Liver (tissue), 3 donors: ENCODE measurements around the gene RIT1.

Experiments used
- FOXA1 ChIP-seq: IDR thresholded peaks from 2 replicates; pipeline ENCODE4 v1.6.1; 2016; ENCODE audit warnings: antibody characterized with exemption
- GABPA ChIP-seq, 2 donors: IDR thresholded peaks in 1 of 2; conservative IDR thresholded peaks in 1 of 2; 2 replicates each; pipeline ENCODE4 v1.6.1; 2016; ENCODE audit warnings: antibody characterized with exemption in 2 of 2, mild to moderate bottlenecking in 1 of 2, moderate library complexity in 1 of 2
- JUND ChIP-seq, 2 donors: IDR thresholded peaks; 2 replicates each; pipeline ENCODE4 v1.6.1; 2016; ENCODE audit warnings: antibody characterized with exemption in 2 of 2
- NR2F2 ChIP-seq: IDR thresholded peaks from 2 replicates; pipeline ENCODE4 v1.6.1; 2016; ENCODE audit warnings: antibody characterized with exemption
- RAD21 ChIP-seq, 2 donors: IDR thresholded peaks; 2 replicates each; pipeline ENCODE4 v1.6.1; 2016; ENCODE audit warnings: antibody characterized with exemption in 2 of 2, mild to moderate bottlenecking in 2 of 2
- TAF1 ChIP-seq: conservative IDR thresholded peaks from 2 replicates; pipeline ENCODE4 v1.6.1; 2016; ENCODE audit warnings: antibody characterized with exemption, mild to moderate bottlenecking
- YY1 ChIP-seq: IDR thresholded peaks from 2 replicates; pipeline ENCODE4 v1.6.1; 2016; ENCODE audit warnings: antibody characterized with exemption, mild to moderate bottlenecking
- TF ChIP-seq, protein P1 (sequence below): fragments of 150-350 bp; IDR thresholded peaks from 2 replicates; pipeline ENCODE4 v1.5.1; 2017; ENCODE audit warnings: improper control_type of control experiment, low read depth, low read length; ENCODE audit not compliant: missing input control
- TF ChIP-seq, protein P2 (sequence below): IDR thresholded peaks from 2 replicates; pipeline ENCODE4 v1.6.1; 2016; ENCODE audit warnings: antibody characterized with exemption, mild to moderate bottlenecking
- TF ChIP-seq, protein P3 (sequence below): IDR thresholded peaks from 2 replicates; pipeline ENCODE4 v1.6.1; 2016; ENCODE audit warnings: antibody characterized with exemption
- donor health status: healthy.
- donor health status: healthy.

DNA sequence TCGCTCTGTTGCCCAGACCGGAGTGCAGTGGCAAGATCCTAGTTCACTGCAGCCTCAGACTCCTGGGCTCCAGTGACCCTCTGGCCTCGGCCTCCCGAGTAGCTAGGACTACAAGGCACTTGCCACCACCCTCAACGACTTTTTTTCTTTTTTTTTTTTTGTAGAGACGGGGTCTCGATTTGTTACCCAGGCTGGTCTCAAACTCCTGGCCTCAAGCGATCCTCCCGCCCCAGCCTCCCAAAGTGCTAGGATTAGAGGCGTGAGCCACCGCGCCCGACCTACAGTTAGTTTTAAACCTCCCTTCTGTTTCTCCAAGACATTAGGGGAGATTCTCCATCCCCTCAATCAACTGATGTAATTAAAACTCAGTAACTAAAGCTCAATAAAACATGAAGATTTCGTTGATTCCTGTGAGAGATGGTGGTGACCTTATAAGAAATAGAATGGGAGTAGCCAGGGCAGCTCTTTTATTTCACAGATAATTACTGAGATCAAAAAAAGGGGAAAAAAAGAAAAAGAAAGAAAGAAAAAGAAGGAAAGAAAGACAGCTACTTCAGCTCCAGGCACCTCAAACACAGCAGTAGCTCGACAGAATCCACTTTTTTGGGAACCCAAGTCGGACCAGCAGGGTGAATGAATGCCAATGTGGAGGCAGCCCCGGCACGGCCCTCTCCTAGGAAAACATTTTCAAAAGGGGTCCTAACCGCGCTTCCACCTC, 54.7 kb downstream of the RIT1 start:
- TF ChIP-seq, protein P1, sequence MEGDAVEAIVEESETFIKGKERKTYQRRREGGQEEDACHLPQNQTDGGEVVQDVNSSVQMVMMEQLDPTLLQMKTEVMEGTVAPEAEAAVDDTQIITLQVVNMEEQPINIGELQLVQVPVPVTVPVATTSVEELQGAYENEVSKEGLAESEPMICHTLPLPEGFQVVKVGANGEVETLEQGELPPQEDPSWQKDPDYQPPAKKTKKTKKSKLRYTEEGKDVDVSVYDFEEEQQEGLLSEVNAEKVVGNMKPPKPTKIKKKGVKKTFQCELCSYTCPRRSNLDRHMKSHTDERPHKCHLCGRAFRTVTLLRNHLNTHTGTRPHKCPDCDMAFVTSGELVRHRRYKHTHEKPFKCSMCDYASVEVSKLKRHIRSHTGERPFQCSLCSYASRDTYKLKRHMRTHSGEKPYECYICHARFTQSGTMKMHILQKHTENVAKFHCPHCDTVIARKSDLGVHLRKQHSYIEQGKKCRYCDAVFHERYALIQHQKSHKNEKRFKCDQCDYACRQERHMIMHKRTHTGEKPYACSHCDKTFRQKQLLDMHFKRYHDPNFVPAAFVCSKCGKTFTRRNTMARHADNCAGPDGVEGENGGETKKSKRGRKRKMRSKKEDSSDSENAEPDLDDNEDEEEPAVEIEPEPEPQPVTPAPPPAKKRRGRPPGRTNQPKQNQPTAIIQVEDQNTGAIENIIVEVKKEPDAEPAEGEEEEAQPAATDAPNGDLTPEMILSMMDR: no peak
- TF ChIP-seq NR2F2 (no peak), JUND (IDR thresholded peaks at IDR 0.05) (no peak), TAF1 (no peak), GABPA (IDR thresholded peaks at IDR 0.05 in 1 of 2, conservative IDR thresholded peaks at IDR 0.05 in 1 of 2) (no peak), YY1 (no peak), FOXA1 (no peak), RAD21 (IDR thresholded peaks at IDR 0.05) (no peak)
- TF ChIP-seq, protein P2, sequence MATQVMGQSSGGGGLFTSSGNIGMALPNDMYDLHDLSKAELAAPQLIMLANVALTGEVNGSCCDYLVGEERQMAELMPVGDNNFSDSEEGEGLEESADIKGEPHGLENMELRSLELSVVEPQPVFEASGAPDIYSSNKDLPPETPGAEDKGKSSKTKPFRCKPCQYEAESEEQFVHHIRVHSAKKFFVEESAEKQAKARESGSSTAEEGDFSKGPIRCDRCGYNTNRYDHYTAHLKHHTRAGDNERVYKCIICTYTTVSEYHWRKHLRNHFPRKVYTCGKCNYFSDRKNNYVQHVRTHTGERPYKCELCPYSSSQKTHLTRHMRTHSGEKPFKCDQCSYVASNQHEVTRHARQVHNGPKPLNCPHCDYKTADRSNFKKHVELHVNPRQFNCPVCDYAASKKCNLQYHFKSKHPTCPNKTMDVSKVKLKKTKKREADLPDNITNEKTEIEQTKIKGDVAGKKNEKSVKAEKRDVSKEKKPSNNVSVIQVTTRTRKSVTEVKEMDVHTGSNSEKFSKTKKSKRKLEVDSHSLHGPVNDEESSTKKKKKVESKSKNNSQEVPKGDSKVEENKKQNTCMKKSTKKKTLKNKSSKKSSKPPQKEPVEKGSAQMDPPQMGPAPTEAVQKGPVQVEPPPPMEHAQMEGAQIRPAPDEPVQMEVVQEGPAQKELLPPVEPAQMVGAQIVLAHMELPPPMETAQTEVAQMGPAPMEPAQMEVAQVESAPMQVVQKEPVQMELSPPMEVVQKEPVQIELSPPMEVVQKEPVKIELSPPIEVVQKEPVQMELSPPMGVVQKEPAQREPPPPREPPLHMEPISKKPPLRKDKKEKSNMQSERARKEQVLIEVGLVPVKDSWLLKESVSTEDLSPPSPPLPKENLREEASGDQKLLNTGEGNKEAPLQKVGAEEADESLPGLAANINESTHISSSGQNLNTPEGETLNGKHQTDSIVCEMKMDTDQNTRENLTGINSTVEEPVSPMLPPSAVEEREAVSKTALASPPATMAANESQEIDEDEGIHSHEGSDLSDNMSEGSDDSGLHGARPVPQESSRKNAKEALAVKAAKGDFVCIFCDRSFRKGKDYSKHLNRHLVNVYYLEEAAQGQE: no peak
- TF ChIP-seq, protein P3, sequence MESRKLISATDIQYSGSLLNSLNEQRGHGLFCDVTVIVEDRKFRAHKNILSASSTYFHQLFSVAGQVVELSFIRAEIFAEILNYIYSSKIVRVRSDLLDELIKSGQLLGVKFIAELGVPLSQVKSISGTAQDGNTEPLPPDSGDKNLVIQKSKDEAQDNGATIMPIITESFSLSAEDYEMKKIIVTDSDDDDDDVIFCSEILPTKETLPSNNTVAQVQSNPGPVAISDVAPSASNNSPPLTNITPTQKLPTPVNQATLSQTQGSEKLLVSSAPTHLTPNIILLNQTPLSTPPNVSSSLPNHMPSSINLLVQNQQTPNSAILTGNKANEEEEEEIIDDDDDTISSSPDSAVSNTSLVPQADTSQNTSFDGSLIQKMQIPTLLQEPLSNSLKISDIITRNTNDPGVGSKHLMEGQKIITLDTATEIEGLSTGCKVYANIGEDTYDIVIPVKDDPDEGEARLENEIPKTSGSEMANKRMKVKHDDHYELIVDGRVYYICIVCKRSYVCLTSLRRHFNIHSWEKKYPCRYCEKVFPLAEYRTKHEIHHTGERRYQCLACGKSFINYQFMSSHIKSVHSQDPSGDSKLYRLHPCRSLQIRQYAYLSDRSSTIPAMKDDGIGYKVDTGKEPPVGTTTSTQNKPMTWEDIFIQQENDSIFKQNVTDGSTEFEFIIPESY: no peak
